HCT116 (cell line): ENCODE data around the gene ANKRA2.

Experiments used
- ELF1 ChIP-seq: IDR thresholded peaks from 2 replicates; pipeline ENCODE4 v1.6.1; 2012; ENCODE audit warnings: low read depth, borderline replicate concordance
- EZH2 ChIP-seq: fragments of 200-600 bp; sonication (generic); IDR thresholded peaks from 2 replicates; pipeline ENCODE4 v1.6.1; 2017; ENCODE audit warnings: antibody characterized with exemption, mixed run types
- EZH2phosphoT487 ChIP-seq: fragments of 200-600 bp; IDR thresholded peaks from 2 replicates; pipeline ENCODE4 v1.6.1; 2018; ENCODE audit warnings: antibody characterized with exemption, borderline replicate concordance
- POLR2A ChIP-seq: IDR thresholded peaks from 2 replicates; pipeline ENCODE4 v1.7.0; 2011; ENCODE audit warnings: borderline replicate concordance; ENCODE audit not compliant: insufficient read depth, insufficient read length; ENCODE audit errors: extremely low read depth
- POLR2AphosphoS5 ChIP-seq: IDR thresholded peaks from 2 replicates; pipeline ENCODE4 v1.6.1; 2011; ENCODE audit warnings: mild to moderate bottlenecking, low read depth, low read length, moderate library complexity
- RAD21 ChIP-seq: IDR thresholded peaks from 2 replicates; pipeline ENCODE4 v1.6.1; 2012; ENCODE audit warnings: low read depth, mild to moderate bottlenecking
- TCF7L2 ChIP-seq: IDR thresholded peaks from 2 replicates; pipeline ENCODE4 v1.7.0; 2011; ENCODE audit warnings: borderline replicate concordance, inconsistent platforms; ENCODE audit not compliant: insufficient read depth, insufficient read length; ENCODE audit errors: extremely low read depth
- YY1 ChIP-seq: IDR thresholded peaks from 2 replicates; pipeline ENCODE4 v1.6.1; 2011; ENCODE audit warnings: low read length, low read depth, moderate library complexity, mild to moderate bottlenecking; ENCODE audit not compliant: insufficient replicate concordance; ENCODE audit errors: extremely low read depth
- ZNF274 ChIP-seq: fragments of 200-500 bp; sonication (Bioruptor generic); IDR thresholded peaks from 2 replicates; pipeline ENCODE4 v1.6.1; 2014; ENCODE audit warnings: mild to moderate bottlenecking, low read depth, low read length, inconsistent platforms
- TF ChIP-seq, protein P1 (sequence below), 3 experiments: fragments of 200-600 bp in 1 of 3; sonication (generic) in 1 of 3; IDR thresholded peaks in 2 of 3; conservative IDR thresholded peaks in 1 of 3; 2 replicates each; pipeline ENCODE4 v1.5.1; 2012 to 2017; ENCODE audit warnings: low read depth in 2 of 3, low read length in 2 of 3, antibody characterized with exemption in 1 of 3, borderline replicate concordance in 1 of 3, control low read depth in 1 of 3, mild to moderate bottlenecking in 1 of 3, mixed read lengths in 1 of 3, mixed run types in 1 of 3, moderate library complexity in 1 of 3; ENCODE audit not compliant: insufficient read depth in 1 of 3
- TF ChIP-seq, protein P2 (sequence below): IDR thresholded peaks from 2 replicates; pipeline ENCODE4 v1.6.1; 2011; ENCODE audit warnings: mild to moderate bottlenecking, low read length, moderate library complexity; ENCODE audit not compliant: insufficient replicate concordance; ENCODE audit errors: extremely low read depth
- TF ChIP-seq, protein P3 (sequence below): IDR thresholded peaks from 2 replicates; pipeline ENCODE4 v1.6.1; 2012
- TF ChIP-seq, protein P4 (sequence below): IDR thresholded peaks from 2 replicates; pipeline ENCODE4 v1.6.1; 2012; ENCODE audit warnings: low read depth
- TF ChIP-seq, protein P5 (sequence below): IDR thresholded peaks from 2 replicates; pipeline ENCODE4 v1.6.1; 2012

DNA sequence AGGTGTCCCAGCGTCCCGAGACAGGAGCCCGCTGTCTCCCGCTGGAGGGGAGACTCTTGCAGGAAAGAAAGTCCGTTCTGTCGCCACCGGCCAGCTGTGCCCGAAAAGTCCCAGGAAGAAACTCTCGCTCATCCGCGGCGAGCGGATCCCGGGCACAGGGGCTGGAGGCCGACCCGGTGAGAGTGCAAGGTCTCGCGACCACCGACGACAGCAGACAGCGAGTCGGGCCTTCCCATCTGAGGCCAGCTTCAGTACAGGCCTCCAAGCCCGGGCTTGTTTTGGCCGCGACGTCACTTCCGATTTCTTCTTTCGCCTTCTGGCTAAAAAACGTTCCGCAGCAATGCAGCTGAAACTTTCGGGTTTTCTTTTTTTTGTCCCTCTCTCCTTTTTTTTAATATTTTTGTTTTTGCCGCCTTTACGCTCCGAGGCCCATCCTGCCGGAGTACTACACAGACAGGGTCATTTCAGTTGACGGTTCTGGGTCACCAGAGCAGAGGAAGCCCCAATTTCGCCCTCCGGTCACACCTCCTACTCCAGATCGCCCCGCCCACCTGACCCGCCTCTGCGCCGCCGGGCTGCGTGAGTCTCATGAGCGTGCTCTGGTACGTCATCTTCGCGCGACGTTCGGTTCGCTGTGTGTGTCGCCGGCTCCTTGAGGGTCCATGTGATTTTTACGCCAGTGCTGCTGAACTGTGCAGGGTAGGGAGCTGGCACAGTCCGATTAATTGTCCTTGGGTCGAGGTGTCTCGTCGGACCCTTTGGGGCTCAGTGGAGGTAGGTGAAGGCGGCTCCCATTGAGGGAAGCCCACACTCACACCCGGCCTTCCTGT, at the start of gene ANKRA2, which contains the start of gene UTP15:
- TF ChIP-seq YY1 = peak; percentile 14
- TF ChIP-seq POLR2A = peak; percentile 63
- TF ChIP-seq, protein P1, sequence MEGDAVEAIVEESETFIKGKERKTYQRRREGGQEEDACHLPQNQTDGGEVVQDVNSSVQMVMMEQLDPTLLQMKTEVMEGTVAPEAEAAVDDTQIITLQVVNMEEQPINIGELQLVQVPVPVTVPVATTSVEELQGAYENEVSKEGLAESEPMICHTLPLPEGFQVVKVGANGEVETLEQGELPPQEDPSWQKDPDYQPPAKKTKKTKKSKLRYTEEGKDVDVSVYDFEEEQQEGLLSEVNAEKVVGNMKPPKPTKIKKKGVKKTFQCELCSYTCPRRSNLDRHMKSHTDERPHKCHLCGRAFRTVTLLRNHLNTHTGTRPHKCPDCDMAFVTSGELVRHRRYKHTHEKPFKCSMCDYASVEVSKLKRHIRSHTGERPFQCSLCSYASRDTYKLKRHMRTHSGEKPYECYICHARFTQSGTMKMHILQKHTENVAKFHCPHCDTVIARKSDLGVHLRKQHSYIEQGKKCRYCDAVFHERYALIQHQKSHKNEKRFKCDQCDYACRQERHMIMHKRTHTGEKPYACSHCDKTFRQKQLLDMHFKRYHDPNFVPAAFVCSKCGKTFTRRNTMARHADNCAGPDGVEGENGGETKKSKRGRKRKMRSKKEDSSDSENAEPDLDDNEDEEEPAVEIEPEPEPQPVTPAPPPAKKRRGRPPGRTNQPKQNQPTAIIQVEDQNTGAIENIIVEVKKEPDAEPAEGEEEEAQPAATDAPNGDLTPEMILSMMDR (IDR thresholded peaks at IDR 0.05 in 2 of 3, conservative IDR thresholded peaks at IDR 0.05 in 1 of 3; ENCODE audit: borderline replicate concordance in 1 of 3, insufficient read depth in 1 of 3, low read depth in 2 of 3, low read length in 2 of 3) = no peak
- TF ChIP-seq, protein P2, sequence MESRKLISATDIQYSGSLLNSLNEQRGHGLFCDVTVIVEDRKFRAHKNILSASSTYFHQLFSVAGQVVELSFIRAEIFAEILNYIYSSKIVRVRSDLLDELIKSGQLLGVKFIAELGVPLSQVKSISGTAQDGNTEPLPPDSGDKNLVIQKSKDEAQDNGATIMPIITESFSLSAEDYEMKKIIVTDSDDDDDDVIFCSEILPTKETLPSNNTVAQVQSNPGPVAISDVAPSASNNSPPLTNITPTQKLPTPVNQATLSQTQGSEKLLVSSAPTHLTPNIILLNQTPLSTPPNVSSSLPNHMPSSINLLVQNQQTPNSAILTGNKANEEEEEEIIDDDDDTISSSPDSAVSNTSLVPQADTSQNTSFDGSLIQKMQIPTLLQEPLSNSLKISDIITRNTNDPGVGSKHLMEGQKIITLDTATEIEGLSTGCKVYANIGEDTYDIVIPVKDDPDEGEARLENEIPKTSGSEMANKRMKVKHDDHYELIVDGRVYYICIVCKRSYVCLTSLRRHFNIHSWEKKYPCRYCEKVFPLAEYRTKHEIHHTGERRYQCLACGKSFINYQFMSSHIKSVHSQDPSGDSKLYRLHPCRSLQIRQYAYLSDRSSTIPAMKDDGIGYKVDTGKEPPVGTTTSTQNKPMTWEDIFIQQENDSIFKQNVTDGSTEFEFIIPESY = peak; percentile 8
- no peak for TF ChIP-seq EZH2
- TF ChIP-seq EZH2phosphoT487 = no peak
- TF ChIP-seq, protein P3, sequence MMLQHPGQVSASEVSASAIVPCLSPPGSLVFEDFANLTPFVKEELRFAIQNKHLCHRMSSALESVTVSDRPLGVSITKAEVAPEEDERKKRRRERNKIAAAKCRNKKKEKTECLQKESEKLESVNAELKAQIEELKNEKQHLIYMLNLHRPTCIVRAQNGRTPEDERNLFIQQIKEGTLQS = no peak
- TF ChIP-seq, protein P4, sequence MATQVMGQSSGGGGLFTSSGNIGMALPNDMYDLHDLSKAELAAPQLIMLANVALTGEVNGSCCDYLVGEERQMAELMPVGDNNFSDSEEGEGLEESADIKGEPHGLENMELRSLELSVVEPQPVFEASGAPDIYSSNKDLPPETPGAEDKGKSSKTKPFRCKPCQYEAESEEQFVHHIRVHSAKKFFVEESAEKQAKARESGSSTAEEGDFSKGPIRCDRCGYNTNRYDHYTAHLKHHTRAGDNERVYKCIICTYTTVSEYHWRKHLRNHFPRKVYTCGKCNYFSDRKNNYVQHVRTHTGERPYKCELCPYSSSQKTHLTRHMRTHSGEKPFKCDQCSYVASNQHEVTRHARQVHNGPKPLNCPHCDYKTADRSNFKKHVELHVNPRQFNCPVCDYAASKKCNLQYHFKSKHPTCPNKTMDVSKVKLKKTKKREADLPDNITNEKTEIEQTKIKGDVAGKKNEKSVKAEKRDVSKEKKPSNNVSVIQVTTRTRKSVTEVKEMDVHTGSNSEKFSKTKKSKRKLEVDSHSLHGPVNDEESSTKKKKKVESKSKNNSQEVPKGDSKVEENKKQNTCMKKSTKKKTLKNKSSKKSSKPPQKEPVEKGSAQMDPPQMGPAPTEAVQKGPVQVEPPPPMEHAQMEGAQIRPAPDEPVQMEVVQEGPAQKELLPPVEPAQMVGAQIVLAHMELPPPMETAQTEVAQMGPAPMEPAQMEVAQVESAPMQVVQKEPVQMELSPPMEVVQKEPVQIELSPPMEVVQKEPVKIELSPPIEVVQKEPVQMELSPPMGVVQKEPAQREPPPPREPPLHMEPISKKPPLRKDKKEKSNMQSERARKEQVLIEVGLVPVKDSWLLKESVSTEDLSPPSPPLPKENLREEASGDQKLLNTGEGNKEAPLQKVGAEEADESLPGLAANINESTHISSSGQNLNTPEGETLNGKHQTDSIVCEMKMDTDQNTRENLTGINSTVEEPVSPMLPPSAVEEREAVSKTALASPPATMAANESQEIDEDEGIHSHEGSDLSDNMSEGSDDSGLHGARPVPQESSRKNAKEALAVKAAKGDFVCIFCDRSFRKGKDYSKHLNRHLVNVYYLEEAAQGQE = no peak
- peak; percentile 13 for TF ChIP-seq TCF7L2
- TF ChIP-seq POLR2AphosphoS5 = peak; percentile 80
- TF ChIP-seq, protein P5, sequence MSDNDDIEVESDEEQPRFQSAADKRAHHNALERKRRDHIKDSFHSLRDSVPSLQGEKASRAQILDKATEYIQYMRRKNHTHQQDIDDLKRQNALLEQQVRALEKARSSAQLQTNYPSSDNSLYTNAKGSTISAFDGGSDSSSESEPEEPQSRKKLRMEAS = peak; percentile 99
- TF ChIP-seq ZNF274 = no peak
- no peak for TF ChIP-seq ELF1
- TF ChIP-seq RAD21 = no peak
